ENCODE measurements around the gene SLC30A5. TPM values are rescaled to one million over a fixed set of nuclear protein-coding genes. Genes with fewer than 3 reads are reported as not detected.

Gene SLC30A5
- total and polyA plus RNA-seq, 2 donors (not counting 3 experiments of a cell fraction or from before 2014, with no cell fraction given) = 33.0 to 37.0 TPM

DNA sequence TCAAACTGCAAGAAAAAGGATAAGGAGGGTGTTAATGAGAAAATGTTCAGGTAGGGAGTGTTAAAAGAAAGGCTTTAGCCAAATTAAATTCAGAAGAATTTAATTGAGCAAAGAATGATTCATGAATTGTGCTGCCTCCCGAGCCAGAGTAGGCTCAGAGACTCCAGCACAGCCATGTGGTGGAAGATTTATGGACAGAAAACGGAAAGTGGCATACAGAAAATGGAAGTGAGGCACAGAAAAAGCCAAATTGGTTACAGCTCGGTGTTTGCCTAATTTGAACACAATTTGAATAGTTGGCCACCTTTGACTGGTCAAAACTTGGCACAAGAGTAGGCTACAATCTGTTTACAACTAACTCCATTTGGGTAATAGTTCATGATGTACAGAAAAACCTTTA, 9.6 kb upstream of the SLC30A5 start:
- FAIRE-seq = no peak
- POLR2A ChIA-PET = interaction anchor here (0.6 kb wide), 1 partner anchor 20 kb away, joined by 6 read pairs; no protein-coding TSS in a partner anchor
- H2AFZ ChIP-seq (ENCODE audit: low read depth, low read length) = no peak overlapping the region
- no peaks in the 10 kb centered on the region for H3K4me1 ChIP-seq (ENCODE audit: control insufficient read depth, extremely low read depth, insufficient read depth, low read length)
- CTCF ChIA-PET = interaction anchor here (0.9 to 1.6 kb wide), 2 partner anchors 9 to 60 kb away, joined by 3 to 11 read pairs; partner anchors contain the start of gene SLC30A5
- no peaks in the 10 kb centered on the region for H3K79me2 ChIP-seq (ENCODE audit: control insufficient read depth, insufficient read depth, low read length)
- peaks cover 7 to 12% of the 10 kb centered on the region in 2 experiments for H3K27me3 ChIP-seq (ENCODE audit: control insufficient read depth in 2 of 2, insufficient read depth in 2 of 2, low read length in 2 of 2)
- no peak overlapping the region for H3K27ac ChIP-seq (ENCODE audit: insufficient read depth, low read depth, low read length)
- no peak for TF ChIP-seq JUN (IDR thresholded peaks at IDR 0.05; ENCODE audit: borderline replicate concordance, insufficient read depth, insufficient read length, low read depth)
- no peak for TF ChIP-seq POLR2AphosphoS5 (IDR thresholded peaks at IDR 0.05; ENCODE audit: insufficient read depth, low read depth, low read length)
- TF ChIP-seq FOS (IDR thresholded peaks at IDR 0.05; ENCODE audit: borderline replicate concordance, insufficient read depth, low read length) = no peak
- no peak for TF ChIP-seq MAX (IDR thresholded peaks at IDR 0.05; ENCODE audit: insufficient read depth, insufficient read length)
- no peak for TF ChIP-seq MYC (IDR thresholded peaks at IDR 0.05; ENCODE audit: low read depth, low read length)
- no peak for TF ChIP-seq POLR2A (IDR thresholded peaks at IDR 0.05; ENCODE audit: low read depth, low read length)
- no peak for TF ChIP-seq GATA2 (IDR thresholded peaks at IDR 0.05; ENCODE audit: insufficient read depth, insufficient read length, low read depth, low read length)
- no peak for TF ChIP-seq EZH2 (IDR thresholded peaks at IDR 0.05; ENCODE audit: borderline replicate concordance, low read depth, low read length, severe bottlenecking)
- no peak for TF ChIP-seq CTCF (IDR thresholded peaks at IDR 0.05; ENCODE audit: extremely low read depth in 1 of 2, insufficient read depth in 1 of 2, low read depth in 1 of 2, low read length in 2 of 2)
- no peaks in the 10 kb centered on the region for H3K36me3 ChIP-seq (ENCODE audit: control insufficient read depth in 2 of 2, extremely low read depth in 1 of 2, insufficient read depth in 2 of 2, low read length in 2 of 2)
- dilution Hi-C loops (cut with MboI; ENCODE audit: extremely low pct_ligation_motif_present, low sequenced_read_pairs) (no loop called here), intact Hi-C loops (cut with micrococcal nuclease) (no loop called here)
- no peak overlapping the region for H3K4me3 ChIP-seq (replicated peaks in 1 of 3; ENCODE audit: insufficient read depth in 1 of 3, low read depth in 1 of 3, low read length in 3 of 3)
- H3K4me2 ChIP-seq (ENCODE audit: insufficient read depth, low read length) = no peak overlapping the region
- no TSS peak for BruUV-seq (replicated peaks)
- no peaks in the 10 kb centered on the region for H3K9me3 ChIP-seq (replicated peaks; ENCODE audit: control insufficient read depth, insufficient read depth, low read length)
- no peaks in the 10 kb centered on the region for H4K20me1 ChIP-seq (replicated peaks; ENCODE audit: control insufficient read depth, extremely low read depth, insufficient read depth, low read length)
- no peaks in the 10 kb centered on the region for H3K9me1 ChIP-seq (replicated peaks; ENCODE audit: control insufficient read depth, extremely low read depth, insufficient read depth, low read length)
- DNase-seq (ENCODE audit: low read depth, low spot score) = no peak
- H3K9ac ChIP-seq (replicated peaks; ENCODE audit: extremely low read depth, insufficient read depth, low read length) = no peak overlapping the region

Measured in endothelial cell of umbilical vein (primary cell).